ENCODE measurements around the gene DUSP18.
"Not testable (repeated sequence)": the region's sequence is repeated elsewhere in the genome, so short reads cannot be mapped to it uniquely, and the experiment has no call there.

The DUSP18 gene

GRCh38 chr22:30691204-30691603 is 23.5 kb upstream of the DUSP18 start:
- no peak for DNase-seq (ENCODE audit: low read depth)
- H3K4me3 ChIP-seq (ENCODE audit: low read depth, low read length), result no peak overlapping the region
- no peak for TF ChIP-seq CTCF (IDR thresholded peaks at IDR 0.05; ENCODE audit: control insufficient read depth, extremely low read depth, insufficient read depth)

GRCh38 chr22:30689622-30690021 is 21.9 kb upstream of the DUSP18 start:
- no peak for TF ChIP-seq CTCF (IDR thresholded peaks at IDR 0.05; ENCODE audit: control insufficient read depth, extremely low read depth, insufficient read depth)
- no peak overlapping the region for H3K4me3 ChIP-seq (ENCODE audit: low read depth, low read length)
- DNase-seq (ENCODE audit: low read depth), result no peak

- H3K4me3 ChIP-seq (ENCODE audit: low read depth, low read length), result no peak overlapping the region
- DNase-seq (ENCODE audit: low read depth), result no peak
- TF ChIP-seq CTCF (IDR thresholded peaks at IDR 0.05; ENCODE audit: control insufficient read depth, extremely low read depth, insufficient read depth), result no peak
These were observed 19.7 kb upstream of the DUSP18 start for GRCh38 chr22:30687358-30687757.

- no peak for DNase-seq (ENCODE audit: low read depth)
- no peak for TF ChIP-seq CTCF (IDR thresholded peaks at IDR 0.05; ENCODE audit: control insufficient read depth, extremely low read depth, insufficient read depth)
- no peak overlapping the region for H3K4me3 ChIP-seq (ENCODE audit: low read depth, low read length)
These were observed 17.5 kb upstream of the DUSP18 start for GRCh38 chr22:30685178-30685577.

GRCh38 chr22:30681831-30682230 is 14.2 kb upstream of the DUSP18 start:
- no peak for DNase-seq (ENCODE audit: low read depth)
- TF ChIP-seq CTCF (IDR thresholded peaks at IDR 0.05; ENCODE audit: control insufficient read depth, extremely low read depth, insufficient read depth), result no peak
- no peak overlapping the region for H3K4me3 ChIP-seq (ENCODE audit: low read depth, low read length)

GRCh38 chr22:30680991-30681770 is 13.5 kb upstream of the DUSP18 start:
- H3K4me3 ChIP-seq (ENCODE audit: low read depth, low read length), result no peak overlapping the region
- DNase-seq (ENCODE audit: low read depth), result no peak
- TF ChIP-seq CTCF (IDR thresholded peaks at IDR 0.05; ENCODE audit: control insufficient read depth, extremely low read depth, insufficient read depth), result no peak

- DNase-seq (ENCODE audit: low read depth); H3K4me3 ChIP-seq (ENCODE audit: low read depth, low read length): not testable (repeated sequence)
These were observed 12.4 kb upstream of the DUSP18 start for GRCh38 chr22:30679895-30680690.

GRCh38 chr22:30676565-30676964 is 8.9 kb upstream of the DUSP18 start:
- not testable (repeated sequence) for DNase-seq (ENCODE audit: low read depth); H3K4me3 ChIP-seq (ENCODE audit: low read depth, low read length)

Data from LNCaP clone FGC (cell line).